Thyroid gland (tissue), 4 donors: ENCODE measurements around the gene FAM20C. TPM values are rescaled to one million over a fixed set of nuclear protein-coding genes. Genes with fewer than 3 reads are reported as not detected.

Experiments used
- DNase-seq, 2 donors: peaks; one replicate each; pipeline ENCODE4 v3.0.0-alpha.2; 2019
- H3K27ac ChIP-seq, 3 donors: fragments of 200-600 bp; sonication (generic); 1 replicate in 2 of 3; 2 replicates in 1 of 3; pipeline ENCODE4 v1.5.1; 2016 to 2019; ENCODE audit warnings: mild to moderate bottlenecking in 1 of 3, moderate library complexity in 1 of 3
- H3K27me3 ChIP-seq: fragments of 200-600 bp; sonication (generic); one replicate; pipeline ENCODE4 v1.5.1; 2019
- H3K36me3 ChIP-seq, 2 donors: fragments of 200-600 bp; sonication (generic); one replicate each; pipeline ENCODE4 v1.5.1; 2016 to 2019
- H3K4me1 ChIP-seq, 2 donors: fragments of 200-600 bp; sonication (generic); one replicate each; pipeline ENCODE4 v1.5.1; 2017 to 2019
- H3K4me3 ChIP-seq, 3 donors: fragments of 200-600 bp; sonication (generic); replicated peaks in 1 of 3; 1 replicate in 2 of 3; 2 replicates in 1 of 3; pipeline ENCODE4 v1.5.1; 2016; ENCODE audit warnings: mild to moderate bottlenecking in 1 of 3
- H3K9me3 ChIP-seq: fragments of 200-600 bp; sonication (generic); one replicate; pipeline ENCODE4 v1.5.1; 2017
- POLR2A ChIP-seq, 2 donors: fragments of 450-650 bp; IDR thresholded peaks; one replicate each; pipeline ENCODE4 v1.6.1; 2017; ENCODE audit warnings: antibody characterized with exemption in 2 of 2, mild to moderate bottlenecking in 2 of 2, moderate library complexity in 1 of 2
- WGBS, 2 donors: methylation state at CpG; one replicate each; pipeline ENCODE4 v1.1.5; 2017; 5-methylcytosine and 5-hydroxymethylcytosine counted together
- intact Hi-C: fragments of 100-400 bp; cut with DNase I; formaldehyde crosslinking; loops from one replicate; pipeline ENCODE4 v1.15.1; 2023
- total RNA-seq, 4 donors: library from RNA; depleted of rRNA; stranded (reverse); fragments of >200 nt; gene quantifications; one replicate each; pipeline ENCODE4 v1.2.3, GENCODE V29; 2016
- TF ChIP-seq, protein P1 (sequence below), 6 experiments: fragments of 200-600 bp in 3 of 6; fragments of 450-650 bp in 3 of 6; sonication (generic) in 3 of 6; IDR thresholded peaks; one replicate each; pipeline ENCODE4 v1.5.1; 2016 to 2019; ENCODE audit warnings: antibody characterized with exemption in 6 of 6, mild to moderate bottlenecking in 2 of 6, inconsistent platforms in 1 of 6, moderate library complexity in 1 of 6

Gene FAM20C
- 10 to 100 TPM; 14.0 to 41.8 (median 23.3) TPM for total RNA-seq

GRCh38 chr7:191981-192649 is at the start of gene FAM20C:
FAM20C (plus strand) TSS chr7:192571; CDS start chr7:193200, 629 bp downstream.
- Histone ChIP-seq H3K4me3 (peak within 1 kb of the TSS; percentile 43 to 78 (median 68)), H3K4me1 (peaks cover 29 to 34% of the 10 kb centered on the region in 2 donors), H3K27me3 (no peaks in the 10 kb centered on the region), H3K36me3 (peaks cover 4 to 13% of the 10 kb centered on the region in 2 donors), H3K27ac (peak within 1 kb of the TSS; percentile 56 to 90 (median 71)), H3K9me3 (no peaks in the 10 kb centered on the region)
- intact Hi-C loops, result no loop called here
- TF ChIP-seq, protein P1, sequence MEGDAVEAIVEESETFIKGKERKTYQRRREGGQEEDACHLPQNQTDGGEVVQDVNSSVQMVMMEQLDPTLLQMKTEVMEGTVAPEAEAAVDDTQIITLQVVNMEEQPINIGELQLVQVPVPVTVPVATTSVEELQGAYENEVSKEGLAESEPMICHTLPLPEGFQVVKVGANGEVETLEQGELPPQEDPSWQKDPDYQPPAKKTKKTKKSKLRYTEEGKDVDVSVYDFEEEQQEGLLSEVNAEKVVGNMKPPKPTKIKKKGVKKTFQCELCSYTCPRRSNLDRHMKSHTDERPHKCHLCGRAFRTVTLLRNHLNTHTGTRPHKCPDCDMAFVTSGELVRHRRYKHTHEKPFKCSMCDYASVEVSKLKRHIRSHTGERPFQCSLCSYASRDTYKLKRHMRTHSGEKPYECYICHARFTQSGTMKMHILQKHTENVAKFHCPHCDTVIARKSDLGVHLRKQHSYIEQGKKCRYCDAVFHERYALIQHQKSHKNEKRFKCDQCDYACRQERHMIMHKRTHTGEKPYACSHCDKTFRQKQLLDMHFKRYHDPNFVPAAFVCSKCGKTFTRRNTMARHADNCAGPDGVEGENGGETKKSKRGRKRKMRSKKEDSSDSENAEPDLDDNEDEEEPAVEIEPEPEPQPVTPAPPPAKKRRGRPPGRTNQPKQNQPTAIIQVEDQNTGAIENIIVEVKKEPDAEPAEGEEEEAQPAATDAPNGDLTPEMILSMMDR (IDR thresholded peaks at IDR 0.05), result no peak
- peak; percentile 50 to 92 for TF ChIP-seq POLR2A (IDR thresholded peaks at IDR 0.05)
- DNase-seq, result peak; percentile 85 to 86
- WGBS, 2 donors, result 3% methylated on average over 8 of the region's 89 CpGs; no CpG with 5 or more reads in 1 of the 2 donors

DNA sequence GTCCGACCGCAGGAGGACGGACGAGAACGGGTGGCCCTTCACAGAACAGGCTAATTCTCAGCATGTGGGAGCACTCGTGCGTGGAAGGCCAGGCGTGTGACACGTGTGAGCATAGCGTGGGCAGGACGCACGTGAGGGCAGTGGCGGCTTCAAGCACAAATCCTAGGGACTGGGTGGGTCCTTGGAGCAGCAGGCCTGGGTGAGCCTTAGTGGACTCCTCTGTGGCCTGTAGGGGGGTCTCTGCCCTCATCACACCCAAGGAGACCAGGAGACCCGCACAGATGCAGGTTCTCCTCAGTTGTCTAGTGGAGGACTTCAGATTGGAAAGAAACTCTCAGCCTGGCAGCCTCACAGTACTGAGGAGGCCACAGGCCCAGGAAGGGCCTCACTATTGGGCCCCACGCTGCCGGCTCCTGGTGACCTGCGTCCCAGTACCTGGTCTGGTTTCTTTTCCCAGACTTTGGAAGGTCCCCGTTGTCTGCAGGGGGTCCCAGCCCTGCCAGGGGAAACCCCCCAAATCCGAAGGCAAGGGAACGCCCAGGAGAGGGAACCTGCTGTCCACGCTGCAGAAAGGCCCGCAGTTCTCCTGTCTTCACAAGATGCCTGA is 49.1 kb upstream of the FAM20C start:
- DNase-seq, result no peak
- 90 to 95% methylated on average over 20 to 22 of the region's 22 CpGs for WGBS, 2 donors
- no peak overlapping the region for H3K27ac ChIP-seq

GRCh38 chr7:143811-144453 is 48.4 kb upstream of the FAM20C start:
- 86 to 91% methylated on average over 12 of the region's 12 CpGs for WGBS, 2 donors
- peaks cover 0 to 4% of the 10 kb centered on the region in 2 donors for H3K4me1 ChIP-seq
- no peaks in the 10 kb centered on the region for H3K27me3 ChIP-seq
- intact Hi-C loops, result no loop called here
- no peaks in the 10 kb centered on the region for H3K9me3 ChIP-seq
- TF ChIP-seq, protein P1 (IDR thresholded peaks at IDR 0.05), result no peak
- TF ChIP-seq POLR2A (IDR thresholded peaks at IDR 0.05), result no peak
- H3K4me3 ChIP-seq, result no peak overlapping the region
- no peak overlapping the region for H3K27ac ChIP-seq
- H3K36me3 ChIP-seq, result no peaks in the 10 kb centered on the region
- no peak for DNase-seq

More for the DNA sequence above, 49.1 kb upstream of the FAM20C start:
- intact Hi-C loops, result no loop called here
- Histone ChIP-seq H3K27me3 (no peaks in the 10 kb centered on the region), H3K4me1 (peaks cover 0 to under 1% of the 10 kb centered on the region in 2 donors), H3K36me3 (no peaks in the 10 kb centered on the region), H3K4me3 (no peak overlapping the region), H3K9me3 (no peaks in the 10 kb centered on the region)
- TF ChIP-seq, protein P1 (IDR thresholded peaks at IDR 0.05), result no peak
- no peak for TF ChIP-seq POLR2A (IDR thresholded peaks at IDR 0.05)

DNA sequence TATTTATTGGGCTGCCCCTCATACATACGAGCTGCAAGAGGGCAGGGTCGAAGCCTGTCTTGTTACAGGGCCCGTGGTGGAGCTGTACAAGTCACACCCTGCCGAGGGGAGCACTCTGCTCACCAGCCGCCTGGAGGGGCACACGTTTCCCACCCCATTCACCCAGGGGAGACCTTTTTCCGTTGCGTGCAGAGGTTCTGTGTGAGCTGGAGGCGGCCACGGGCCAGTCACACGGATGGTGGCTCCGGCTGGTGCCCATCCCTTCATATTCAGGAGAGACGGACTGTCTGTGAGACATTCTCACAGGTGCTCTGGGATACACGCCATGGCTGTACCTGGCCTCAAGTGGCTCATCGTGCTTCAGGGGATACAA is 47.9 kb upstream of the FAM20C start:
- WGBS, 2 donors, result 91 to 94% methylated on average over 15 of the region's 15 CpGs

More for the DNA sequence above, 47.9 kb upstream of the FAM20C start:
- no peak for DNase-seq
- intact Hi-C loops, result no loop called here
- Histone ChIP-seq H3K27me3 (no peaks in the 10 kb centered on the region), H3K36me3 (no peaks in the 10 kb centered on the region), H3K4me3 (no peak overlapping the region), H3K27ac (no peak overlapping the region), H3K4me1 (peaks cover 0 to 4% of the 10 kb centered on the region in 2 donors), H3K9me3 (no peaks in the 10 kb centered on the region)
- TF ChIP-seq, protein P1 (IDR thresholded peaks at IDR 0.05), result no peak
- no peak for TF ChIP-seq POLR2A (IDR thresholded peaks at IDR 0.05)
